GM12878 (cell line): ENCODE results near the gene PPARA.

Experiments
- SIN3A ChIP-seq: IDR thresholded peaks from 2 replicates; pipeline ENCODE4 v1.6.1; 2012; ENCODE audit warnings: low read depth, low read length, improper control_type of control experiment
- SP1 ChIP-seq: IDR thresholded peaks from one replicate; pipeline ENCODE4 v1.6.1; 2011; ENCODE audit warnings: low read depth, low read length
- SUZ12 ChIP-seq: fragments of 200-600 bp; sonication (generic); IDR thresholded peaks from one replicate; pipeline ENCODE4 v1.6.1; 2018; ENCODE audit warnings: antibody characterized with exemption, mild to moderate bottlenecking; ENCODE audit not compliant: unreplicated experiment
- TF ChIP-seq, protein P1 (sequence below): fragments of 450-650 bp; IDR thresholded peaks from 2 replicates; pipeline ENCODE4 v1.6.1; 2018; ENCODE audit warnings: mild to moderate bottlenecking, low read depth, moderate library complexity; ENCODE audit not compliant: partially characterized antibody
- TF ChIP-seq, protein P2 (sequence below), 3 experiments: IDR thresholded peaks in 2 of 3; conservative IDR thresholded peaks in 1 of 3; 2 replicates each; pipeline ENCODE4 v1.5.1; 2011; ENCODE audit warnings: low read depth in 3 of 3, low read length in 3 of 3, mild to moderate bottlenecking in 3 of 3, control low read depth in 2 of 3, moderate library complexity in 2 of 3, inconsistent platforms in 1 of 3, mixed read lengths in 1 of 3; ENCODE audit not compliant: control insufficient read depth in 2 of 3, insufficient read depth in 1 of 3; ENCODE audit errors: extremely low read depth in 1 of 3

- TF ChIP-seq SIN3A (no peak), SP1 (no peak), SUZ12 (no peak)
- TF ChIP-seq, protein P1, sequence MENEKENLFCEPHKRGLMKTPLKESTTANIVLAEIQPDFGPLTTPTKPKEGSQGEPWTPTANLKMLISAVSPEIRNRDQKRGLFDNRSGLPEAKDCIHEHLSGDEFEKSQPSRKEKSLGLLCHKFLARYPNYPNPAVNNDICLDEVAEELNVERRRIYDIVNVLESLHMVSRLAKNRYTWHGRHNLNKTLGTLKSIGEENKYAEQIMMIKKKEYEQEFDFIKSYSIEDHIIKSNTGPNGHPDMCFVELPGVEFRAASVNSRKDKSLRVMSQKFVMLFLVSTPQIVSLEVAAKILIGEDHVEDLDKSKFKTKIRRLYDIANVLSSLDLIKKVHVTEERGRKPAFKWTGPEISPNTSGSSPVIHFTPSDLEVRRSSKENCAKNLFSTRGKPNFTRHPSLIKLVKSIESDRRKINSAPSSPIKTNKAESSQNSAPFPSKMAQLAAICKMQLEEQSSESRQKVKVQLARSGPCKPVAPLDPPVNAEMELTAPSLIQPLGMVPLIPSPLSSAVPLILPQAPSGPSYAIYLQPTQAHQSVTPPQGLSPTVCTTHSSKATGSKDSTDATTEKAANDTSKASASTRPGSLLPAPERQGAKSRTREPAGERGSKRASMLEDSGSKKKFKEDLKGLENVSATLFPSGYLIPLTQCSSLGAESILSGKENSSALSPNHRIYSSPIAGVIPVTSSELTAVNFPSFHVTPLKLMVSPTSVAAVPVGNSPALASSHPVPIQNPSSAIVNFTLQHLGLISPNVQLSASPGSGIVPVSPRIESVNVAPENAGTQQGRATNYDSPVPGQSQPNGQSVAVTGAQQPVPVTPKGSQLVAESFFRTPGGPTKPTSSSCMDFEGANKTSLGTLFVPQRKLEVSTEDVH: no peak
- TF ChIP-seq, protein P2, sequence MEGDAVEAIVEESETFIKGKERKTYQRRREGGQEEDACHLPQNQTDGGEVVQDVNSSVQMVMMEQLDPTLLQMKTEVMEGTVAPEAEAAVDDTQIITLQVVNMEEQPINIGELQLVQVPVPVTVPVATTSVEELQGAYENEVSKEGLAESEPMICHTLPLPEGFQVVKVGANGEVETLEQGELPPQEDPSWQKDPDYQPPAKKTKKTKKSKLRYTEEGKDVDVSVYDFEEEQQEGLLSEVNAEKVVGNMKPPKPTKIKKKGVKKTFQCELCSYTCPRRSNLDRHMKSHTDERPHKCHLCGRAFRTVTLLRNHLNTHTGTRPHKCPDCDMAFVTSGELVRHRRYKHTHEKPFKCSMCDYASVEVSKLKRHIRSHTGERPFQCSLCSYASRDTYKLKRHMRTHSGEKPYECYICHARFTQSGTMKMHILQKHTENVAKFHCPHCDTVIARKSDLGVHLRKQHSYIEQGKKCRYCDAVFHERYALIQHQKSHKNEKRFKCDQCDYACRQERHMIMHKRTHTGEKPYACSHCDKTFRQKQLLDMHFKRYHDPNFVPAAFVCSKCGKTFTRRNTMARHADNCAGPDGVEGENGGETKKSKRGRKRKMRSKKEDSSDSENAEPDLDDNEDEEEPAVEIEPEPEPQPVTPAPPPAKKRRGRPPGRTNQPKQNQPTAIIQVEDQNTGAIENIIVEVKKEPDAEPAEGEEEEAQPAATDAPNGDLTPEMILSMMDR (IDR thresholded peaks at IDR 0.05 in 2 of 3, conservative IDR thresholded peaks at IDR 0.05 in 1 of 3; ENCODE audit: control insufficient read depth in 2 of 3, extremely low read depth in 1 of 3, insufficient read depth in 1 of 3, low read depth in 3 of 3, low read length in 3 of 3): no peak
Observed at GRCh38 chr22:46185283-46185682, 35.0 kb downstream of the PPARA start.
